GM23338 (cell line): ENCODE data around the gene TIMM23. TPM values are rescaled to one million over a fixed set of nuclear protein-coding genes. Genes with fewer than 3 reads are reported as not detected.
"Not testable (repeated sequence)": the region's sequence is repeated elsewhere in the genome, so short reads cannot be mapped to it uniquely, and the experiment has no call there.

Experiments used
- ATAC-seq: fragments of 200-7000 bp; cut with Tn5 transposase; 3 replicates; pipeline ENCODE4 v1.9.1; 2020
- DNase-seq: peaks from one replicate; pipeline ENCODE4 v3.0.0-alpha.2; 2015; ENCODE audit warnings: low spot score
- H2AFZ ChIP-seq: fragments of 200-600 bp; sonication (generic); 2 replicates; pipeline ENCODE4 v1.8.0; 2016; ENCODE audit warnings: antibody characterized with exemption, mild to moderate bottlenecking, moderate library complexity
- H3F3A ChIP-seq: fragments of 200-600 bp; sonication (generic); replicated peaks from 2 replicates; pipeline ENCODE4 v1.8.0; 2017; ENCODE audit warnings: antibody characterized with exemption, mixed run types, low read depth
- H3K27ac ChIP-seq: fragments of 200-600 bp; sonication (generic); 2 replicates; pipeline ENCODE4 v1.6.1; 2016; ENCODE audit warnings: low read depth
- H3K27me3 ChIP-seq: fragments of 200-600 bp; sonication (generic); 2 replicates; pipeline ENCODE4 v1.8.0; 2016; ENCODE audit warnings: mild to moderate bottlenecking, mixed run types, moderate library complexity; ENCODE audit not compliant: insufficient read depth
- H3K36me3 ChIP-seq: fragments of 200-600 bp; sonication (generic); 2 replicates; pipeline ENCODE4 v1.8.0; 2016; ENCODE audit warnings: mild to moderate bottlenecking; ENCODE audit not compliant: insufficient read depth
- H3K4me1 ChIP-seq: fragments of 200-600 bp; sonication (generic); 2 replicates; pipeline ENCODE4 v1.8.0; 2016; ENCODE audit warnings: mild to moderate bottlenecking, moderate library complexity; ENCODE audit not compliant: insufficient read depth
- H3K4me2 ChIP-seq: fragments of 200-600 bp; sonication (generic); 2 replicates; pipeline ENCODE4 v1.7.1; 2017; ENCODE audit warnings: mixed run types
- H3K4me3 ChIP-seq: fragments of 200-600 bp; sonication (generic); 2 replicates; pipeline ENCODE4 v1.6.1; 2016; ENCODE audit warnings: mixed run types
- H3K79me2 ChIP-seq: fragments of 200-600 bp; sonication (generic); replicated peaks from 2 replicates; pipeline ENCODE4 v1.8.0; 2017; ENCODE audit warnings: mild to moderate bottlenecking; ENCODE audit not compliant: insufficient read depth
- H3K9me2 ChIP-seq: fragments of 200-600 bp; sonication (generic); 2 replicates; pipeline ENCODE4 v1.8.0; 2017; ENCODE audit not compliant: insufficient read depth
- H4K20me1 ChIP-seq: fragments of 200-600 bp; sonication (generic); replicated peaks from 2 replicates; pipeline ENCODE4 v1.8.0; 2017; ENCODE audit warnings: mild to moderate bottlenecking; ENCODE audit not compliant: insufficient read depth
- H3K27ac Mint-ChIP-seq: 2 replicates; pipeline ENCODE4 v1.8.0; 2020; ENCODE audit warnings: inconsistent platforms, mild to moderate bottlenecking, moderate library complexity, mixed read lengths
- H3K27me3 Mint-ChIP-seq: 3 replicates; pipeline ENCODE4 v1.8.0; 2022; ENCODE audit warnings: low read depth, mild to moderate bottlenecking, moderate library complexity, mixed read lengths, inconsistent platforms; ENCODE audit not compliant: insufficient read depth, poor library complexity
- H3K36me3 Mint-ChIP-seq: 3 replicates; pipeline ENCODE4 v1.8.0; 2021; ENCODE audit warnings: low read depth, mild to moderate bottlenecking, inconsistent platforms, moderate library complexity, mixed read lengths
- H3K4me1 Mint-ChIP-seq: 3 replicates; pipeline ENCODE4 v1.8.0; 2020; ENCODE audit warnings: mild to moderate bottlenecking, inconsistent platforms, mixed read lengths
- H3K4me3 Mint-ChIP-seq: 3 replicates; pipeline ENCODE4 v1.8.0; 2021; ENCODE audit warnings: moderate library complexity, mild to moderate bottlenecking, inconsistent platforms, mixed read lengths
- H3K9me3 Mint-ChIP-seq: 3 replicates; pipeline ENCODE4 v1.8.0; 2020; ENCODE audit warnings: moderate library complexity, mild to moderate bottlenecking, inconsistent platforms, mixed read lengths
- CTCF ChIP-seq, 2 experiments: fragments of 200-600 bp in 1 of 2; sonication (generic) in 1 of 2; conservative IDR thresholded peaks; 2 replicates each; pipeline versions ENCODE4 v1.5.1 to v1.6.1; 2016 to 2017; ENCODE audit warnings: antibody characterized with exemption in 2 of 2, low read depth in 2 of 2, mild to moderate bottlenecking in 2 of 2, moderate library complexity in 1 of 2
- polyA plus RNA-seq: library from polyadenylated mRNA; unstranded; fragments of >200 nt; fragmentation: Nextera tagmentation; extraction: Ambion mirVana; gene quantifications from 2 replicates; pipeline ENCODE4 v1.2.1, GENCODE V29; 2016
- total RNA-seq: library from RNA; depleted of rRNA; stranded (reverse); fragments of >200 nt; shearing (Covaris generic); gene quantifications from 2 replicates; pipeline ENCODE4 v1.2.3, GENCODE V29; 2014

The TIMM23 gene
- total and polyA plus RNA-seq, 2 experiments from 2014 or later: 120 to 218 TPM

- H3F3A ChIP-seq, H3K9me3 Mint-ChIP-seq, H3K4me1 ChIP-seq, ATAC-seq, H3K9me2 ChIP-seq, H3K36me3 ChIP-seq, H3K27ac ChIP-seq, H3K4me3 Mint-ChIP-seq, H3K27me3 Mint-ChIP-seq, H4K20me1 ChIP-seq, H2AFZ ChIP-seq, H3K4me3 ChIP-seq, H3K27me3 ChIP-seq, H3K4me2 ChIP-seq, H3K27ac Mint-ChIP-seq, H3K4me1 Mint-ChIP-seq, DNase-seq: not testable (repeated sequence)
- H3K36me3 Mint-ChIP-seq: peaks cover 10% of the 10 kb centered on the region; the same call in 2 of the 3 replicates
- H3K79me2 ChIP-seq: peaks cover 33% of the 10 kb centered on the region
Measured at GRCh38 chr10:45962686-45963452, 9.4 kb upstream of the TIMM23 start.

- DNase-seq: not testable (repeated sequence)
Measured at GRCh38 chr10:45971019-45971418, 1.3 kb upstream of the TIMM23 start.

GRCh38 chr10:45971742-45972105, 565 bp upstream of the TIMM23 start:
- ATAC-seq (peak; percentile 73), DNase-seq (peak; percentile 2)
- H3K4me1 ChIP-seq, H4K20me1 ChIP-seq, H3K27me3 Mint-ChIP-seq, H3K36me3 ChIP-seq, H3K9me3 Mint-ChIP-seq, H3K27me3 ChIP-seq, H3K36me3 Mint-ChIP-seq, H3K27ac ChIP-seq, H2AFZ ChIP-seq, H3K9me2 ChIP-seq, H3F3A ChIP-seq: not testable (repeated sequence)
- peaks cover 87% of the 10 kb centered on the region for H3K79me2 ChIP-seq
- peak overlapping the region; percentile 99 for H3K4me3 Mint-ChIP-seq
- H3K4me2 ChIP-seq: peak overlapping the region; percentile 97
- H3K4me3 ChIP-seq: peak overlapping the region; percentile 93
- TF ChIP-seq CTCF (conservative IDR thresholded peaks at IDR 0.05; ENCODE audit: low read depth in 2 of 2): peak in 1 of 2 experiments; percentile 19; a peak in 1 of 4 replicates
- peak overlapping the region; percentile 98 for H3K27ac Mint-ChIP-seq
- peaks cover 15% of the 10 kb centered on the region for H3K4me1 Mint-ChIP-seq

More at GRCh38 chr10:45971019-45971418, 1.3 kb upstream of the TIMM23 start:
- Histone ChIP-seq H3K79me2 (peaks cover 89% of the 10 kb centered on the region), H3K4me3 (peak overlapping the region; percentile 93), H3K4me2 (peak overlapping the region; percentile 97)
- H3K4me1 ChIP-seq, H3F3A ChIP-seq, H2AFZ ChIP-seq, H3K27ac ChIP-seq, H3K36me3 Mint-ChIP-seq, H3K9me3 Mint-ChIP-seq, H3K27me3 ChIP-seq, H3K27me3 Mint-ChIP-seq, H3K36me3 ChIP-seq, H3K27ac Mint-ChIP-seq, H4K20me1 ChIP-seq, H3K9me2 ChIP-seq, ATAC-seq: not testable (repeated sequence)
- H3K4me1 Mint-ChIP-seq: peaks cover 15% of the 10 kb centered on the region
- peak overlapping the region; percentile 99 for H3K4me3 Mint-ChIP-seq

- H3K27me3 Mint-ChIP-seq, H3K9me3 Mint-ChIP-seq, H3F3A ChIP-seq, H3K36me3 ChIP-seq, H3K9me2 ChIP-seq, H4K20me1 ChIP-seq, H2AFZ ChIP-seq, H3K27me3 ChIP-seq, H3K4me1 ChIP-seq: not testable (repeated sequence)
- peaks cover 15% of the 10 kb centered on the region for H3K4me1 Mint-ChIP-seq
- peak overlapping the region; percentile 99 for H3K4me3 Mint-ChIP-seq
- ATAC-seq (peak; percentile 11), DNase-seq (peak; percentile 3)
- H3K36me3 Mint-ChIP-seq: peaks cover 12% of the 10 kb centered on the region; the same call in 2 of the 3 replicates
- Histone ChIP-seq H3K79me2 (peaks cover 84% of the 10 kb centered on the region), H3K27ac (peak overlapping the region; percentile 83; the same call in 1 of the 2 replicates), H3K4me3 (peak overlapping the region; percentile 93), H3K4me2 (peak overlapping the region; percentile 97)
- H3K27ac Mint-ChIP-seq: peak overlapping the region; percentile 98
Measured at GRCh38 chr10:45972813-45973169, 502 bp downstream of the TIMM23 start.

- peaks cover 15% of the 10 kb centered on the region for H3K4me1 Mint-ChIP-seq
- H3K9me3 Mint-ChIP-seq, H3K9me2 ChIP-seq, H3F3A ChIP-seq, H3K27ac ChIP-seq, H3K36me3 ChIP-seq, H3K4me1 ChIP-seq, DNase-seq, H2AFZ ChIP-seq, H3K4me3 ChIP-seq, H3K4me2 ChIP-seq, ATAC-seq, H4K20me1 ChIP-seq, H3K27ac Mint-ChIP-seq, H3K27me3 ChIP-seq, H3K27me3 Mint-ChIP-seq: not testable (repeated sequence)
- H3K4me3 Mint-ChIP-seq: peak overlapping the region; percentile 99
- peaks cover 16% of the 10 kb centered on the region; the same call in 2 of the 3 replicates for H3K36me3 Mint-ChIP-seq
- H3K79me2 ChIP-seq: peaks cover 80% of the 10 kb centered on the region
Measured at GRCh38 chr10:45974041-45974440, 1.8 kb downstream of the TIMM23 start.

- H2AFZ ChIP-seq, H3K4me2 ChIP-seq, H3K4me1 Mint-ChIP-seq, H3K27ac Mint-ChIP-seq, H3F3A ChIP-seq, H3K4me3 ChIP-seq, ATAC-seq, H3K9me2 ChIP-seq, H3K27me3 ChIP-seq, H3K36me3 ChIP-seq, H3K4me3 Mint-ChIP-seq, H4K20me1 ChIP-seq, H3K4me1 ChIP-seq, H3K9me3 Mint-ChIP-seq, H3K27me3 Mint-ChIP-seq, H3K27ac ChIP-seq, DNase-seq: not testable (repeated sequence)
- peaks cover 23% of the 10 kb centered on the region; the same call in 2 of the 3 replicates for H3K36me3 Mint-ChIP-seq
- H3K79me2 ChIP-seq: peaks cover 52% of the 10 kb centered on the region
Measured at GRCh38 chr10:45978554-45978953, 6.3 kb downstream of the TIMM23 start.
